Breast epithelium (tissue), 3 donors: ENCODE measurements around the gene TMEM187.

ENCODE experiments used
- CTCF ChIP-seq, 3 donors: fragments of 450-650 bp; IDR thresholded peaks; one replicate each; pipeline ENCODE4 v1.5.1; 2016 to 2017; ENCODE audit warnings: antibody characterized with exemption in 3 of 3, mild to moderate bottlenecking in 3 of 3, moderate library complexity in 3 of 3
- POLR2A ChIP-seq: fragments of 450-650 bp; IDR thresholded peaks from one replicate; pipeline ENCODE4 v1.6.1; 2016; ENCODE audit warnings: antibody characterized with exemption, mild to moderate bottlenecking, moderate library complexity
- POLR2AphosphoS5 ChIP-seq, 3 donors: sonication (generic); formaldehyde crosslinking; IDR thresholded peaks; one replicate each; pipeline ENCODE4 v1.6.1; 2017; ENCODE audit warnings: antibody characterized with exemption in 3 of 3

GRCh38 chrX:153951683-153952372, 20.7 kb upstream of the TMEM187 start:
- TF ChIP-seq CTCF (IDR thresholded peaks at IDR 0.05) (no peak), POLR2A (no peak), POLR2AphosphoS5 (IDR thresholded peaks at IDR 0.05) (no peak)
